ENCODE measurements around the gene MPC1.

- TF ChIP-seq CTCF (IDR thresholded peaks at IDR 0.05; ENCODE audit: poor library complexity, severe bottlenecking) = no peak
- TF ChIP-seq TAF1 (IDR thresholded peaks at IDR 0.05; ENCODE audit: low read depth) = no peak
Measured at GRCh38 chr6:166353507-166353906, 29.2 kb downstream of the MPC1 start.
